Measurements from ENCODE around the gene C1orf232. TPM values are rescaled to one million over a fixed set of nuclear protein-coding genes. Genes with fewer than 3 reads are reported as not detected.

Gene C1orf232
- total and polyA plus RNA-seq, 2 of the 8 experiments (the other 6 are each of a cell fraction or from before 2014, with no cell fraction given), result not detected

DNA sequence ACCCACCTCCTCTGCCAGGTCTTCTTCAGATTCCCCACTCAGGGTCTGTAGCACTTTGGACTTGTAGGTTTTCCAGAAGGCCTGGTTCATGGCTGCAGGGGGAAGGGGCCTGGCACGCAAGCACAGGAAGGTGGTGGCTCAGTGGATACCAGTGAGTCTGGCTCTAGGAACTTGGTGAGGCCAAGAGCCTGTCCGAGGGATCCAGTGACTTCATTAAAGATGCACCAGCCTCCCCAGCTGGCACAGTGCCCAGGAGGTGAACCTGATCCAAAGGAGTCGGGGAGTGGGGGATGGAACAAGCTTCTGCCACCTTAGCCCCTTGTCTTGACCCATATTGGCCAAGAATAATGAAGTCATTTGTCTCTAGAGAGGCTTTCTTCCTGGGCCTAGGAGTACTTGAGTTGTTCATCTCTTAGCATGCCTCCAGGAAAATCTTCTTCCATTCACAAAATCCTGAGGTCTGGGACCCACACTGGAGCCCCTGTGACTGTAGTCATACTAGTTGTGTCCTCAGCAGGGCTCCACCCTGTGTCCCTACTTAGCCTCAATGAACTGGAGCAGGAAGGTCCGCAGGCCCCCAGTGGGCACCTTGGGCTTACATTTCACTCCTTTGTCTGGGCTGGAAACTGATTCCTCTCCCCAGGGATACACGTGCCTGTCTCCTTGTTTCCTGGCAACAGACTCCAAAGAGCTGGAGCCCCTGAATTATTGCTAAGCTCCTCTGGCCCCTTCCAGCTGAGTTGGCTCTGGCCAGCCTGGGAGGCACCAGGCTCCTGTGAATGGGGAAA is at the start of gene C1orf232 (continued):
- TF ChIP-seq CBX5 (IDR thresholded peaks at IDR 0.05; ENCODE audit: low read depth, low read length) (no peak), JUND (IDR thresholded peaks at IDR 0.05; ENCODE audit: low read length) (no peak), EP300 (IDR thresholded peaks at IDR 0.05; ENCODE audit: borderline replicate concordance in 1 of 2, low read depth in 2 of 2, low read length in 2 of 2) (no peak), ZNF274 (IDR thresholded peaks at IDR 0.05; ENCODE audit: borderline replicate concordance, extremely low read depth, low read length) (no peak), HDAC2 (IDR thresholded peaks at IDR 0.05; ENCODE audit: borderline replicate concordance in 1 of 2, low read depth in 2 of 2, low read length in 2 of 2) (no peak), JUN (IDR thresholded peaks at IDR 0.05; ENCODE audit: low read depth, low read length) (no peak), CTBP2 (IDR thresholded peaks at IDR 0.05; ENCODE audit: borderline replicate concordance, insufficient read depth, insufficient read length, low read length) (no peak), SIRT6 (IDR thresholded peaks at IDR 0.05; ENCODE audit: low read length) (no peak)
- TF ChIP-seq, protein P1, sequence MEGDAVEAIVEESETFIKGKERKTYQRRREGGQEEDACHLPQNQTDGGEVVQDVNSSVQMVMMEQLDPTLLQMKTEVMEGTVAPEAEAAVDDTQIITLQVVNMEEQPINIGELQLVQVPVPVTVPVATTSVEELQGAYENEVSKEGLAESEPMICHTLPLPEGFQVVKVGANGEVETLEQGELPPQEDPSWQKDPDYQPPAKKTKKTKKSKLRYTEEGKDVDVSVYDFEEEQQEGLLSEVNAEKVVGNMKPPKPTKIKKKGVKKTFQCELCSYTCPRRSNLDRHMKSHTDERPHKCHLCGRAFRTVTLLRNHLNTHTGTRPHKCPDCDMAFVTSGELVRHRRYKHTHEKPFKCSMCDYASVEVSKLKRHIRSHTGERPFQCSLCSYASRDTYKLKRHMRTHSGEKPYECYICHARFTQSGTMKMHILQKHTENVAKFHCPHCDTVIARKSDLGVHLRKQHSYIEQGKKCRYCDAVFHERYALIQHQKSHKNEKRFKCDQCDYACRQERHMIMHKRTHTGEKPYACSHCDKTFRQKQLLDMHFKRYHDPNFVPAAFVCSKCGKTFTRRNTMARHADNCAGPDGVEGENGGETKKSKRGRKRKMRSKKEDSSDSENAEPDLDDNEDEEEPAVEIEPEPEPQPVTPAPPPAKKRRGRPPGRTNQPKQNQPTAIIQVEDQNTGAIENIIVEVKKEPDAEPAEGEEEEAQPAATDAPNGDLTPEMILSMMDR (IDR thresholded peaks at IDR 0.05; ENCODE audit: control extremely low read depth in 1 of 3, insufficient read depth in 1 of 3, low read depth in 1 of 3, low read length in 3 of 3), result no peak

All from H1 (cell line).